ENCODE data around the gene MFSD11.

DNA sequence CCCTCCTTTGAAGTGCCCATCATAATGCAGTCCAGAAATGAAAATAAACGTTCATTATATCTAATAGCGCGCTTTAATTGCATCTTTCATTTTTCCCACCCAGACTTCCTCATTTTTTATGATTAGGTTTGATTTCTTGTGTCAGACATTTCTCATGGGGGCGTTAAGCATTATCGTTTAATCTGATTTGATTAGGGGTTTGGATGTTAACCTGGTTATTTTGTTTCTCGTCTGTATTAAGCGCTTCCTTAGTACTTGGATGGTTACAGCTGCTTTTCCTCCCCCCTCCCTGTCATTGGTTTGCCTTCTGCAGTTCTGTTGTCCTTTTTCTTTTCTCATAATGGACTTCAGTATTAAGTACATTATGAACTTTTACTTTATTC, 540 bp downstream of the MFSD11 start:
- TF ChIP-seq, protein P1, sequence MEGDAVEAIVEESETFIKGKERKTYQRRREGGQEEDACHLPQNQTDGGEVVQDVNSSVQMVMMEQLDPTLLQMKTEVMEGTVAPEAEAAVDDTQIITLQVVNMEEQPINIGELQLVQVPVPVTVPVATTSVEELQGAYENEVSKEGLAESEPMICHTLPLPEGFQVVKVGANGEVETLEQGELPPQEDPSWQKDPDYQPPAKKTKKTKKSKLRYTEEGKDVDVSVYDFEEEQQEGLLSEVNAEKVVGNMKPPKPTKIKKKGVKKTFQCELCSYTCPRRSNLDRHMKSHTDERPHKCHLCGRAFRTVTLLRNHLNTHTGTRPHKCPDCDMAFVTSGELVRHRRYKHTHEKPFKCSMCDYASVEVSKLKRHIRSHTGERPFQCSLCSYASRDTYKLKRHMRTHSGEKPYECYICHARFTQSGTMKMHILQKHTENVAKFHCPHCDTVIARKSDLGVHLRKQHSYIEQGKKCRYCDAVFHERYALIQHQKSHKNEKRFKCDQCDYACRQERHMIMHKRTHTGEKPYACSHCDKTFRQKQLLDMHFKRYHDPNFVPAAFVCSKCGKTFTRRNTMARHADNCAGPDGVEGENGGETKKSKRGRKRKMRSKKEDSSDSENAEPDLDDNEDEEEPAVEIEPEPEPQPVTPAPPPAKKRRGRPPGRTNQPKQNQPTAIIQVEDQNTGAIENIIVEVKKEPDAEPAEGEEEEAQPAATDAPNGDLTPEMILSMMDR (IDR thresholded peaks at IDR 0.05; ENCODE audit: poor library complexity, severe bottlenecking) = no peak
- TF ChIP-seq RAD21 (conservative IDR thresholded peaks at IDR 0.05) = no peak
- no peak for TF ChIP-seq POLR2AphosphoS5 (IDR thresholded peaks at IDR 0.05)
- TF ChIP-seq EZH2 (IDR thresholded peaks at IDR 0.05; ENCODE audit: borderline replicate concordance, insufficient read depth, low read length, poor library complexity, severe bottlenecking) = no peak
- TF ChIP-seq, protein P2, sequence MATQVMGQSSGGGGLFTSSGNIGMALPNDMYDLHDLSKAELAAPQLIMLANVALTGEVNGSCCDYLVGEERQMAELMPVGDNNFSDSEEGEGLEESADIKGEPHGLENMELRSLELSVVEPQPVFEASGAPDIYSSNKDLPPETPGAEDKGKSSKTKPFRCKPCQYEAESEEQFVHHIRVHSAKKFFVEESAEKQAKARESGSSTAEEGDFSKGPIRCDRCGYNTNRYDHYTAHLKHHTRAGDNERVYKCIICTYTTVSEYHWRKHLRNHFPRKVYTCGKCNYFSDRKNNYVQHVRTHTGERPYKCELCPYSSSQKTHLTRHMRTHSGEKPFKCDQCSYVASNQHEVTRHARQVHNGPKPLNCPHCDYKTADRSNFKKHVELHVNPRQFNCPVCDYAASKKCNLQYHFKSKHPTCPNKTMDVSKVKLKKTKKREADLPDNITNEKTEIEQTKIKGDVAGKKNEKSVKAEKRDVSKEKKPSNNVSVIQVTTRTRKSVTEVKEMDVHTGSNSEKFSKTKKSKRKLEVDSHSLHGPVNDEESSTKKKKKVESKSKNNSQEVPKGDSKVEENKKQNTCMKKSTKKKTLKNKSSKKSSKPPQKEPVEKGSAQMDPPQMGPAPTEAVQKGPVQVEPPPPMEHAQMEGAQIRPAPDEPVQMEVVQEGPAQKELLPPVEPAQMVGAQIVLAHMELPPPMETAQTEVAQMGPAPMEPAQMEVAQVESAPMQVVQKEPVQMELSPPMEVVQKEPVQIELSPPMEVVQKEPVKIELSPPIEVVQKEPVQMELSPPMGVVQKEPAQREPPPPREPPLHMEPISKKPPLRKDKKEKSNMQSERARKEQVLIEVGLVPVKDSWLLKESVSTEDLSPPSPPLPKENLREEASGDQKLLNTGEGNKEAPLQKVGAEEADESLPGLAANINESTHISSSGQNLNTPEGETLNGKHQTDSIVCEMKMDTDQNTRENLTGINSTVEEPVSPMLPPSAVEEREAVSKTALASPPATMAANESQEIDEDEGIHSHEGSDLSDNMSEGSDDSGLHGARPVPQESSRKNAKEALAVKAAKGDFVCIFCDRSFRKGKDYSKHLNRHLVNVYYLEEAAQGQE (IDR thresholded peaks at IDR 0.05; ENCODE audit: borderline replicate concordance) = no peak

All from neural cell (in vitro differentiated cells).